Cardiac fibroblast (primary cell): ENCODE data around the gene HERC3.

ENCODE experiments used
- DNase-seq, 2 donors: peaks; one replicate each; pipeline versions ENCODE4 v3.0.0 to v3.0.0-alpha.2; 2010; ENCODE audit warnings: low read depth in 2 of 2
- H3K4me3 ChIP-seq, 2 donors: replicated peaks in 1 of 2; 1 replicate in 1 of 2; 2 replicates in 1 of 2; pipeline ENCODE4 v1.5.1; 2011; ENCODE audit warnings: low read depth in 2 of 2, low read length in 2 of 2, mild to moderate bottlenecking in 2 of 2, moderate library complexity in 1 of 2
- TF ChIP-seq, protein P1 (sequence below): IDR thresholded peaks from one replicate; pipeline ENCODE4 v1.5.1; 2011; ENCODE audit warnings: low read depth, mild to moderate bottlenecking, low read length, inconsistent platforms

The HERC3 gene

DNA sequence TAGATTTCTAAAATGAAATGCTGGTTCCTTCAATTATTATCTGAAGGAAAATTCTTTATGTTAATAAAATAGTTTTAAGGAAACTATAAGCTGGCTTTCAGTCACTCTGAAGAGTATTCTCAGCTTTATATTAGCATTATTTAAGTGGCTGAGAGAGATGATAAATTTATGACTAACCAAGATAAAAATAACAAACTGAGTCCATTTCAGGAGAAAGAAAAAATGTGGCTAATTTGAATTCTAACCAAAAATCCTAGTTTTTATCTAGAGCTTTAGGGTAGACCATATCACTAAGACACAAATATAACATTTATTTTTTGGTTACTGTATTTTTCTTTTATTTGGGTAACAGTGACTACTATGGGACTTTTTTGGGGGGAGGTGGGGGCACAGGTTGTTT is 164.8 kb downstream of the HERC3 start:
- peak in 1 of 2 donors; percentile 15 for DNase-seq
- TF ChIP-seq, protein P1, sequence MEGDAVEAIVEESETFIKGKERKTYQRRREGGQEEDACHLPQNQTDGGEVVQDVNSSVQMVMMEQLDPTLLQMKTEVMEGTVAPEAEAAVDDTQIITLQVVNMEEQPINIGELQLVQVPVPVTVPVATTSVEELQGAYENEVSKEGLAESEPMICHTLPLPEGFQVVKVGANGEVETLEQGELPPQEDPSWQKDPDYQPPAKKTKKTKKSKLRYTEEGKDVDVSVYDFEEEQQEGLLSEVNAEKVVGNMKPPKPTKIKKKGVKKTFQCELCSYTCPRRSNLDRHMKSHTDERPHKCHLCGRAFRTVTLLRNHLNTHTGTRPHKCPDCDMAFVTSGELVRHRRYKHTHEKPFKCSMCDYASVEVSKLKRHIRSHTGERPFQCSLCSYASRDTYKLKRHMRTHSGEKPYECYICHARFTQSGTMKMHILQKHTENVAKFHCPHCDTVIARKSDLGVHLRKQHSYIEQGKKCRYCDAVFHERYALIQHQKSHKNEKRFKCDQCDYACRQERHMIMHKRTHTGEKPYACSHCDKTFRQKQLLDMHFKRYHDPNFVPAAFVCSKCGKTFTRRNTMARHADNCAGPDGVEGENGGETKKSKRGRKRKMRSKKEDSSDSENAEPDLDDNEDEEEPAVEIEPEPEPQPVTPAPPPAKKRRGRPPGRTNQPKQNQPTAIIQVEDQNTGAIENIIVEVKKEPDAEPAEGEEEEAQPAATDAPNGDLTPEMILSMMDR = no peak
- no peak overlapping the region for H3K4me3 ChIP-seq

GRCh38 chr4:88757776-88758175 is 165.5 kb downstream of the HERC3 start:
- no peak for DNase-seq
- no peak overlapping the region for H3K4me3 ChIP-seq
- TF ChIP-seq, protein P1 = no peak
